Epithelial cell of esophagus (primary cell): ENCODE data around the gene ITPK1.

Source experiments
- DNase-seq: peaks from one replicate; pipeline ENCODE4 v3.0.0; 2010; ENCODE audit warnings: low read depth
- H3K4me3 ChIP-seq: 2 replicates; pipeline ENCODE4 v1.5.1; 2011; ENCODE audit warnings: mild to moderate bottlenecking, low read length, control low read depth
- TF ChIP-seq, protein P1 (sequence below): IDR thresholded peaks from 2 replicates; pipeline ENCODE4 v1.5.1; 2011; ENCODE audit warnings: low read depth, mild to moderate bottlenecking, low read length, control low read depth, inconsistent platforms; ENCODE audit not compliant: insufficient read depth; ENCODE audit errors: missing control alignments

ITPK1 gene

DNA sequence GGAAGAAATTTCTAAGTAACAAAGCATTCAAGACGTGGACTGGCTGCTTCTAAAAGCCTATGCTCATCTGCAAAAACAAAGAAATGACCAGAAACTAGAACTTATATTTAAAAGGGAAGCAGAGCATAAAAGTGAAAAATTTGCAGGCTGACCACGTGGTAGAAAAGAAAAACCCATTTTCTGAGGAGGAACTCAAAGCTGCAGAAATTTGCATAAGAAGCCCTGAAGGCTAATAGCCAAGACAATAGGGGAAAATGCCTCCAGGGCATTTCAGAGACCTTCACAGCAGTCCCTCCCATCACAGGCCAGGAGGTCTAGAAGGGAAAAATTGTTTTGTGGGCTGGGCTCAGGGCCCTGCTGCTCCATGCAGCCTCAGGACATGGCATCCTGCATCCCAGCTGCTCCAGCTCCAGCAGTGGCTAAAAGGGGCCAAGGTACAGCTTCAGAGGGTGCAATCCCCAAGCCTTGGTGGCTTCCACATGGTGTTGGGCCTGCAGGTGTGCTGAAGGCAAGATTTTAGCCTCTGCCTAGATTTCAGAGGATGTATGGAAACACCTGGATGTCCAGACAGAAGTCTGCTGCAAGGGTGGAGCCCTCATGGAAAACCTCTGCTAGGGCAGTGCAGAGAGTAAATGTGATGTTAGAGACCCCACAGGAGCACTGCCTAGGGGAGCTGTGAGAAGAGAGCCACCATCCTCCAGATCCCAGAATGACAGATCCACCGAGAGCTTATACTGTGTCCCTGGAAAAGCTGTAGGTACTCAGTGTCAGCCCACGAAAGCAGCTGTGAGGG lies 137.3 kb downstream of the ITPK1 start:
- no peak overlapping the region for H3K4me3 ChIP-seq
- TF ChIP-seq, protein P1, sequence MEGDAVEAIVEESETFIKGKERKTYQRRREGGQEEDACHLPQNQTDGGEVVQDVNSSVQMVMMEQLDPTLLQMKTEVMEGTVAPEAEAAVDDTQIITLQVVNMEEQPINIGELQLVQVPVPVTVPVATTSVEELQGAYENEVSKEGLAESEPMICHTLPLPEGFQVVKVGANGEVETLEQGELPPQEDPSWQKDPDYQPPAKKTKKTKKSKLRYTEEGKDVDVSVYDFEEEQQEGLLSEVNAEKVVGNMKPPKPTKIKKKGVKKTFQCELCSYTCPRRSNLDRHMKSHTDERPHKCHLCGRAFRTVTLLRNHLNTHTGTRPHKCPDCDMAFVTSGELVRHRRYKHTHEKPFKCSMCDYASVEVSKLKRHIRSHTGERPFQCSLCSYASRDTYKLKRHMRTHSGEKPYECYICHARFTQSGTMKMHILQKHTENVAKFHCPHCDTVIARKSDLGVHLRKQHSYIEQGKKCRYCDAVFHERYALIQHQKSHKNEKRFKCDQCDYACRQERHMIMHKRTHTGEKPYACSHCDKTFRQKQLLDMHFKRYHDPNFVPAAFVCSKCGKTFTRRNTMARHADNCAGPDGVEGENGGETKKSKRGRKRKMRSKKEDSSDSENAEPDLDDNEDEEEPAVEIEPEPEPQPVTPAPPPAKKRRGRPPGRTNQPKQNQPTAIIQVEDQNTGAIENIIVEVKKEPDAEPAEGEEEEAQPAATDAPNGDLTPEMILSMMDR = no peak
- no peak for DNase-seq

DNA sequence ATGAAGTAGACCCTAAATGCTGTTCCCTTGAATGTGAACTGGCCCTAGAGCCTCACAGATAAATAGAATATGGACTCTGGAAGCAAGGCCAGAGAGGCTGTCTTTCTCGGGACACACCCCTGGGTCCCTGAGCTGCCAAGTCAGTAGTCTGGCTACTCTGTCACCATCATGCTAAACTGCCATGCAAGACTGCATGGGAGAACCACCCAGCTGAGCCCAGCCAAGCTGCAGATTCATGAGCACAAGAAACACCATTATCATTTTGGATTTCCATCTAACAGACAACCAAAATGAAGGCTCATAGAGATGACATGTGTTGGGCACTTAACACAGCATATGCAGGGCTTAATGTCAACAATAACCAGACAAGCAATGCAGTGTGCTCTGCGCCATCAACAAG lies 139.5 kb downstream of the ITPK1 start:
- no peak overlapping the region for H3K4me3 ChIP-seq
- TF ChIP-seq, protein P1 = no peak
- DNase-seq = no peak

DNA sequence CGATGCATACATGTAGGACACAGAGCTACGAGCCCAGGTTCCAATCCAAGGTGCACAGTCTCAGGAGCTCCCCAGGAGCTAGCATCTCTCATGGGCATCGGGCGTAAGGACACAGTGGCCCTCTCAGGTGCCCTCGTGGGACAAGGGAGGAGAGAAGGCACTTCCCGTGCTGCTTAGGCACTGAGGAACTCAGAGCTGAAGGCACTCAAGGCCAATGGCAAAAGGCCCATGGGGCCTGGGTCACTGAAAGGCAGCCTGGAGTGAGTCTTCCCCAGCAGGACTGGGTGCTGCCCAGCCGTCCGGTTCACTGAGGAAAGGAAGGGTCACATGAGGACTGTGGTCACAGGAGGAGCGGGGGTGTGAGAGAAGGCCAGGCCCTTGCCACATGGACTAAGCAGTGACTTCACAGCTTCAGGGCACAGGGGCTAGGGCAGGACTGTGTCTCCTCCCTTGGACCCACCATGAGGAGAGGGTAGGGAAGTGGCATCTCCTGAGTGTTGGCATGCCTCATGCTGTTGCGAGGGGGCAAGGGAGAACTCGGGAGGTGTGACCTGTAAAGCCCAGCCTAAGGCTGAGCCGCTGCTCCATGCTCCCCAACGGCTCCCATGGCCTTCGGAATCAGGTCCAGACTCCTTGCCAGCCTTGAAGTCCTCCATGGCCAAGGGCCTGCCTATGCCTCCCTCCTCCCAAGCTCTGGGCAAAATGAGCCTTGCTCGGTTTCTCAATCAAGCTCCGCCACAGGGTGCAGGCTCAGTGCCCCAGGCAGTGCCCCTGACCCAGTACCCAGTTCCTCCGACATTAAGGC lies 141.0 kb downstream of the ITPK1 start:
- H3K4me3 ChIP-seq = no peak overlapping the region
- TF ChIP-seq, protein P1 = no peak
- no peak for DNase-seq

DNA sequence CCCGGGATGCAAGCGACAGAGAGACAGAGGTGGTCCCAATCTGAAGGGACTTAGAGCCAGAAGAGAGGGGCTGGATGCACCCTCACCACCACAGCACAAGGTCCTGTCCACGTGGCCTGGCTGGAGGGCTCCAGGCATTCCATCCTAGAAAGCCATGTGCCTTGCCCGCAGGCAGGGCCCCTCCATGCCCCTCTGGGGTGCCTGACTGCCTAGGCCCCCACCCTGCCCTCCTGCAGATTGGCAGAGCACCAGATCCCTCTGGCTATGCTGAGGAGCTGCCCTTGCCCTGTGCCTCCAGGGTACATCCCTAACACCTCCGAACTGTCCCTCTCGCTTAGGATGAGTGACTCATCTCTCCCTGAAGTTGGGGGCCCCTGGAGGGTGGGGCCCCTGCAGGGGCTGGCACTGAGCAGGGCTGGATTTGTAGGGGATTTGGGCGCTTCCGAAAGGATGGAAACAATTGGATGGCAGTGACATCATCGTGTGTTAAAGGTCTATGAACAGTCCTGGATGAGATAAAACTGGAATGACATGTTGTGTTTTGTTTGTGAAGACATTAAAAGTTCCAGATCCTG lies 141.8 kb downstream of the ITPK1 start:
- DNase-seq = no peak
- TF ChIP-seq, protein P1 = no peak
- H3K4me3 ChIP-seq = no peak overlapping the region

DNA sequence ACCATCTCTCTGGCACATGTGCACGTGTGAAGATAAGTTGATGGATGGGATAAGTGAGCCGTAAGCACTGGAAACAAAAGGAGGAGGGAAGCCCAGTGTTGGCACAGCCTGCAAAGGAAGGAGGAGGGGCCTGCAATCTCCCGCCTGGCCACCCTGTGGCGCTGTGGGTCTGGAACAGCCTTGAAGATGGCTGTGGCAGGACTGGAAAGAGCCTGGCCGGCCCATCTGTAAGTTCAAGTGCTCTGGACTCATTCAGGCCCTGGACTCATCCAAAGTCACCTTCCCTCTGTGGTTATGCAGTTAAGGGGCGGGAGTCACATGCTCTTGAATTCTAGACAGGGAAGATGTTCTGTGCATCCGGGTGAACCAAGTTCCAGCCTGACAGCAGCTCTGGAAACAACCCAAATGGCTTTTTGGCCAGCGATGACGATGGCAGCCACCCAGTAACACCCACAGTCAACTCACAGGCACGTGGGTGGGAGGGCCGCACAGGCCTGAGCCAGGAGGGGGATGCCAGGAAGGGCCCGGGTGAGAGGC lies 142.4 kb downstream of the ITPK1 start:
- TF ChIP-seq, protein P1 = peak; percentile 84
- DNase-seq = peak; percentile 61
- H3K4me3 ChIP-seq = no peak overlapping the region

DNA sequence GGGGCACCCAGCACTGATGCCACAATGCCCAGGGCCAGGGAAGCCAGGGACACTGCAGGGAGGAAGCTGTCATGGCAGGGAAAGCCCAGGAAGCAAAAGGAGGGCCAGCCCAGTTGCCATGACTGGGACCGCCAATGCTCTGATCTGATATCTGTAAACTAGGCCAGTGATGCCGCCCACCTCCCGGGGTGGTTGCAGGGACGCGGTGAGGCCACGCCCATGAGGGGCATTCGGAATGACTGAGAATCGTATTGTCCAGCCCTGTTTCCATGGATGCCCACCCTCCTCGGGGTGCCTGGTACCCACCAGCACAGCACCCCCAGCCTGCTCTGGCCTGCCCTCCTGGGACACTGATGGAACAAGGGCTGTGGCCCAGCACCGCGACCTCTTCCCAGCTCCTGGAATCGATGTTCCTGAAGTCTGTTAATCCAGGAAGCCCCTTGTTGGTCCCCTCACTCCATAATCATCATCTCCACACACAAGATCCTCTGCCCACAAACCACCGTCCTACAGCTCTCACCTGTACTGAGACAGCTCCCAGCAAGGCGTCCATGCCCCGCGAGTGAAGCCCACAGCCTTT lies 144.0 kb downstream of the ITPK1 start:
- TF ChIP-seq, protein P1 = no peak
- DNase-seq = no peak
- H3K4me3 ChIP-seq = no peak overlapping the region
